Endothelial cell of umbilical vein (primary cell): ENCODE measurements around the gene C10orf71. TPM values are rescaled to one million over a fixed set of nuclear protein-coding genes. Genes with fewer than 3 reads are reported as not detected.

Experiments used
- BruUV-seq: library from RNA; stranded (reverse); fragments of 400-500 nt; replicated peaks from 2 replicates; lab custom pipeline; 2021; lab: Mats Ljungman, UMichigan
- CTCF ChIA-PET: fragments of 300-600, 350-600 bp; sonication (Branson Sonifier 250); formaldehyde crosslinking; loops from one replicate; lab custom pipeline; 2021; ENCODE audit warnings: antibody characterized with exemption, inconsistent platforms; lab: Charles Lee
- POLR2A ChIA-PET: fragments of 300-600, 350-600 bp; sonication (Branson Sonifier 250); formaldehyde crosslinking; loops from one replicate; lab custom pipeline; 2021; ENCODE audit warnings: antibody characterized with exemption, inconsistent platforms; lab: Charles Lee
- DNase-seq: peaks from one replicate; pipeline ENCODE4 v3.0.0-alpha.2; 2011; ENCODE audit warnings: low read depth, low spot score
- FAIRE-seq: peaks from 2 replicates; lab custom pipeline; 2011; peaks lifted over from hg19 to GRCh38; lab: Jason Lieb, UNC
- H2AFZ ChIP-seq: 2 replicates; pipeline ENCODE4 v1.6.0; 2012; ENCODE audit warnings: low read depth, low read length, control low read depth, inconsistent platforms
- H3K27ac ChIP-seq: 2 replicates; pipeline ENCODE4 v1.5.1; 2011; ENCODE audit warnings: low read depth, mild to moderate bottlenecking, control low read depth, low read length, moderate library complexity; ENCODE audit not compliant: insufficient read depth
- H3K27me3 ChIP-seq, 2 experiments: 2 replicates each; pipeline versions ENCODE4 v1.6.0 to v1.6.1; 2011; ENCODE audit warnings: low read length in 2 of 2, mixed read lengths in 1 of 2; ENCODE audit not compliant: control insufficient read depth in 2 of 2, insufficient read depth in 2 of 2
- H3K36me3 ChIP-seq, 2 experiments: 2 replicates in 1 of 2; 3 replicates in 1 of 2; pipeline ENCODE4 v1.5.1; 2011; ENCODE audit warnings: low read length in 2 of 2, mild to moderate bottlenecking in 1 of 2, moderate library complexity in 1 of 2; ENCODE audit not compliant: control insufficient read depth in 2 of 2, insufficient read depth in 2 of 2; ENCODE audit errors: extremely low read depth in 1 of 2
- H3K4me1 ChIP-seq: 3 replicates; pipeline ENCODE4 v1.5.1; 2011; ENCODE audit warnings: mild to moderate bottlenecking, low read length; ENCODE audit not compliant: control insufficient read depth, insufficient read depth; ENCODE audit errors: extremely low read depth
- H3K4me2 ChIP-seq: 2 replicates; pipeline ENCODE4 v1.6.1; 2011; ENCODE audit warnings: low read length, control low read depth, mixed read lengths; ENCODE audit not compliant: insufficient read depth
- H3K4me3 ChIP-seq, 3 experiments: fragments of 200-600 bp in 1 of 3; sonication (generic), shearing (Covaris generic) in 1 of 3; replicated peaks in 1 of 3; 2 replicates each; pipeline ENCODE4 v1.5.1; 2011 to 2016; ENCODE audit warnings: control low read depth in 3 of 3, low read length in 3 of 3, mild to moderate bottlenecking in 2 of 3, inconsistent platforms in 1 of 3, low read depth in 1 of 3, moderate library complexity in 1 of 3; ENCODE audit not compliant: insufficient read depth in 1 of 3
- H3K79me2 ChIP-seq: 2 replicates; pipeline ENCODE4 v1.6.0; 2012; ENCODE audit warnings: low read length, inconsistent platforms; ENCODE audit not compliant: control insufficient read depth, insufficient read depth
- H3K9ac ChIP-seq: replicated peaks from 2 replicates; pipeline ENCODE3; 2011; ENCODE audit warnings: low read length, control low read depth; ENCODE audit not compliant: insufficient read depth; ENCODE audit errors: extremely low read depth
- H3K9me1 ChIP-seq: replicated peaks from 3 replicates; pipeline ENCODE4 v1.6.0; 2011; ENCODE audit warnings: mild to moderate bottlenecking, low read length; ENCODE audit not compliant: control insufficient read depth, insufficient read depth; ENCODE audit errors: extremely low read depth
- H3K9me3 ChIP-seq: replicated peaks from 2 replicates; pipeline ENCODE4 v1.5.1; 2012; ENCODE audit warnings: low read length, inconsistent platforms; ENCODE audit not compliant: control insufficient read depth, insufficient read depth
- H4K20me1 ChIP-seq: replicated peaks from 2 replicates; pipeline ENCODE3; 2011; ENCODE audit warnings: mild to moderate bottlenecking, low read length; ENCODE audit not compliant: control insufficient read depth, insufficient read depth; ENCODE audit errors: extremely low read depth
- CTCF ChIP-seq, 2 donors: IDR thresholded peaks; 1 replicate in 1 of 2; 2 replicates in 1 of 2; pipeline ENCODE4 v1.5.1; 2011; ENCODE audit warnings: low read length in 2 of 2, mild to moderate bottlenecking in 2 of 2, moderate library complexity in 2 of 2, control low read depth in 1 of 2, inconsistent platforms in 1 of 2, low read depth in 1 of 2; ENCODE audit not compliant: insufficient read depth in 1 of 2; ENCODE audit errors: extremely low read depth in 1 of 2
- EZH2 ChIP-seq: IDR thresholded peaks from 2 replicates; pipeline ENCODE4 v1.6.1; 2012; ENCODE audit warnings: borderline replicate concordance, low read depth, mild to moderate bottlenecking, moderate library complexity, low read length, inconsistent platforms; ENCODE audit not compliant: severe bottlenecking
- FOS ChIP-seq: IDR thresholded peaks from 2 replicates; pipeline ENCODE4 v1.6.1; 2011; ENCODE audit warnings: mild to moderate bottlenecking, low read length, moderate library complexity, borderline replicate concordance; ENCODE audit not compliant: insufficient read depth
- GATA2 ChIP-seq: IDR thresholded peaks from 2 replicates; pipeline ENCODE4 v1.7.0; 2011; ENCODE audit warnings: low read depth, mild to moderate bottlenecking, moderate library complexity, mixed read lengths, low read length; ENCODE audit not compliant: insufficient read length, insufficient read depth
- MAX ChIP-seq: IDR thresholded peaks from 2 replicates; pipeline ENCODE4 v1.6.1; 2011; ENCODE audit not compliant: insufficient read depth, insufficient read length
- MYC ChIP-seq: IDR thresholded peaks from one replicate; pipeline ENCODE4 v1.6.1; 2011; ENCODE audit warnings: mild to moderate bottlenecking, low read depth, low read length
- POLR2A ChIP-seq: IDR thresholded peaks from 2 replicates; pipeline ENCODE4 v1.6.1; 2012; ENCODE audit warnings: low read depth, mild to moderate bottlenecking, control low read depth, low read length
- POLR2AphosphoS5 ChIP-seq: IDR thresholded peaks from 2 replicates; pipeline ENCODE4 v1.6.1; 2012; ENCODE audit warnings: low read depth, mild to moderate bottlenecking, control low read depth, low read length, moderate library complexity; ENCODE audit not compliant: insufficient read depth
- dilution Hi-C: fragments of 300-500 bp; cut with MboI; formaldehyde crosslinking; loops from one replicate; pipeline ENCODE4 v1.15.0; 2019; ENCODE audit warnings: low sequenced_read_pairs; ENCODE audit not compliant: extremely low pct_ligation_motif_present
- intact Hi-C: fragments of 100-400 bp; cut with micrococcal nuclease; formaldehyde crosslinking; loops from one replicate; pipeline ENCODE4 v1.10.0; 2022
- polyA plus RNA-seq, 4 experiments: library from polyadenylated mRNA; depleted of rRNA in 3 of 4; stranded (reverse) in 3 of 4; unstranded in 1 of 4; fragments of >200 nt; gene quantifications; 2 replicates each; pipeline versions ENCODE4 v1.2.1 to v1.2.3, GENCODE V29; 2011 to 2012; ENCODE audit warnings: missing spikeins in 1 of 4
- total RNA-seq: library from RNA; stranded (reverse); gene quantifications from 2 replicates; pipeline ENCODE4 v1.2.3, GENCODE V29; 2021

C10orf71 gene
- total and polyA plus RNA-seq, 2 donors (not counting 3 experiments of a cell fraction or from before 2014, with no cell fraction given): not detected

GRCh38 chr10:49278497-49278981 is 20.4 kb upstream of the C10orf71 start:
- Histone ChIP-seq H4K20me1 (no peaks in the 10 kb centered on the region), H3K4me2 (no peak overlapping the region), H3K27me3 (no peaks in the 10 kb centered on the region), H3K4me3 (no peak overlapping the region), H3K9me1 (no peaks in the 10 kb centered on the region), H3K4me1 (no peaks in the 10 kb centered on the region), H3K79me2 (no peaks in the 10 kb centered on the region), H3K27ac (no peak overlapping the region), H3K36me3 (no peaks in the 10 kb centered on the region), H3K9ac (no peak overlapping the region), H2AFZ (no peak overlapping the region), H3K9me3 (no peaks in the 10 kb centered on the region)
- CTCF ChIA-PET: interaction anchor here (1.7 kb wide), 1 partner anchor 17 kb away, joined by 8 read pairs; no protein-coding TSS in a partner anchor
- FAIRE-seq (no peak), DNase-seq (no peak)
- BruUV-seq: no TSS peak
- TF ChIP-seq POLR2A (no peak), EZH2 (no peak), FOS (no peak), POLR2AphosphoS5 (no peak), GATA2 (no peak), CTCF (IDR thresholded peaks at IDR 0.05; ENCODE audit: extremely low read depth in 1 of 2, insufficient read depth in 1 of 2, low read depth in 1 of 2, low read length in 2 of 2) (no peak), MYC (no peak), MAX (no peak)
- dilution Hi-C loops (no loop called here), intact Hi-C loops (no loop called here)
- POLR2A ChIA-PET: no interaction called here
